Naive B cell (primary cell): ENCODE data around the gene BOD1L1. TPM values are rescaled to one million over a fixed set of nuclear protein-coding genes. Genes with fewer than 3 reads are reported as not detected.

Source experiments
- ATAC-seq, 2 donors: fragments of 150-1000 bp; cut with Tn5 transposase; 2 replicates each; pipeline ENCODE4 v1.10.0; 2021; ENCODE audit warnings: low read depth in 2 of 2, mild to moderate bottlenecking in 2 of 2, moderate library complexity in 2 of 2
- DNase-seq: peaks from one replicate; pipeline ENCODE4 v3.0.0; 2022
- H3K27ac Mint-ChIP-seq, 6 donors: one replicate each; pipeline ENCODE4 v1.8.0; 2020 to 2022; ENCODE audit warnings: mild to moderate bottlenecking in 6 of 6, mixed read lengths in 6 of 6, moderate library complexity in 5 of 6, inconsistent platforms in 2 of 6
- H3K27me3 Mint-ChIP-seq, 3 donors: one replicate each; pipeline ENCODE4 v1.8.0; 2021 to 2022; ENCODE audit warnings: mixed read lengths in 3 of 3, mild to moderate bottlenecking in 1 of 3
- H3K36me3 Mint-ChIP-seq, 2 donors: one replicate each; pipeline ENCODE4 v1.8.0; 2020 to 2022; ENCODE audit warnings: mixed read lengths in 2 of 2, inconsistent platforms in 1 of 2, mild to moderate bottlenecking in 1 of 2
- H3K4me1 Mint-ChIP-seq, 3 donors: one replicate each; pipeline ENCODE4 v1.8.0; 2020 to 2022; ENCODE audit warnings: mixed read lengths in 3 of 3, inconsistent platforms in 1 of 3, mild to moderate bottlenecking in 1 of 3, moderate library complexity in 1 of 3
- H3K4me3 Mint-ChIP-seq, 8 donors: one replicate each; pipeline ENCODE4 v1.8.0; 2020 to 2022; ENCODE audit warnings: mild to moderate bottlenecking in 8 of 8, mixed read lengths in 8 of 8, moderate library complexity in 8 of 8, inconsistent platforms in 2 of 8
- H3K9me3 Mint-ChIP-seq, 7 donors: one replicate each; pipeline ENCODE4 v1.8.0; 2020 to 2022; ENCODE audit warnings: mixed read lengths in 7 of 7, mild to moderate bottlenecking in 5 of 7, inconsistent platforms in 2 of 7, moderate library complexity in 1 of 7
- polyA plus RNA-seq, 6 donors: library from polyadenylated mRNA; unstranded; fragments of 300-500 nt; fragmentation: Illumina TruSeq; gene quantifications; one replicate each; pipeline ENCODE4 v1.2.3, GENCODE V29; 2021; ENCODE audit warnings: low read depth in 6 of 6

BOD1L1 gene
- polyA plus RNA-seq, 6 donors from 2014 or later: 2.5 to 10.2 (median 3.9) TPM

DNA sequence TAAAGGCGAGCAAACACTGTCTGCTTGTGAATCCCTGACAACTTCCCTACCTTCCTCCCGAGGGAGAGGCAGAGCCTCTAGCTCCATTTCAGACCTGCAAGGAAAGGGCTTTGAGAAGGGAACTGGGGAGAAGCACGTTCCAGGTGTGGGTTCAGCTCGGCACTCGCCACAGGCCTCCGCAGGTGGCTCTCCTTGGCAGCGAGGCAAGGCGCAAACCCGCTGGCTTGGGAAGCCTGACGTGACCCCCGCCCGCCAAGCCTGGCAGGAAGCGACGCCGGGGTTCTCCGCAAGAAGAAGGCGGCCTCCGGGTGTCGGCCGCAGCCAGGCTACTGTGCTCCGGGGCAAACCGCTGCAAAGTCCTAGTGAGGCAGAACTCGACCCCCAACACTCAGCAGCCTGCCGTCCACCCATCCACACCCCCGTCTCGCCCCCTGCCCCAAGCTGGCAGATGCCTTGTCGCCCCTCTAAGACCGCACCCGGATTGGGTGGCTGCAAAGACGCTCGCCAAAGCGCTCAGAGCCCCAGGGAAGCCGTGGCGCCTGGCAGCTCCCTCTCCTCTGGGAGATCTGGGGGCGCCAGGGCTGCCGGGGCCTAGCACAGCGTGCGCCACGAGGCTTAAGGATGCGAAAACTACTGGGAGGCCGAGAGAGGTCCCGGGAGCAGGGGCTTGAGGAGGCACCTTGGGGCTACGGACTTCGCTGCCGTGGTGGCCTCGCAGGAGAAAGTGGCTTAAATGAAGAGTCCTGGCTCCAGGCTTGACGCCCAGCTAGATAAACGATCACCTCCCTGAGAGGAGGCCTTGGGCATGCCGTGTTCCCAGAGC is 105.0 kb downstream of the BOD1L1 start:
- Mint-ChIP-seq H3K9me3 (peaks cover 0 to 27% (median 18%) of the 10 kb centered on the region in 7 donors), H3K4me1 (peaks cover 3 to 18% (median 14%) of the 10 kb centered on the region in 3 donors), H3K4me3 (peak overlapping the region in 5 of 8 donors; percentile 34 to 69 (median 65)), H3K27me3 (peaks cover 58 to 66% (median 60%) of the 10 kb centered on the region in 3 donors), H3K36me3 (peaks cover 0 to 7% of the 10 kb centered on the region in 2 donors), H3K27ac (peak overlapping the region in 3 of 6 donors; percentile 69 to 89 (median 80))
- ATAC-seq (peak in 1 of 2 donors; percentile 16), DNase-seq (no peak)

DNA sequence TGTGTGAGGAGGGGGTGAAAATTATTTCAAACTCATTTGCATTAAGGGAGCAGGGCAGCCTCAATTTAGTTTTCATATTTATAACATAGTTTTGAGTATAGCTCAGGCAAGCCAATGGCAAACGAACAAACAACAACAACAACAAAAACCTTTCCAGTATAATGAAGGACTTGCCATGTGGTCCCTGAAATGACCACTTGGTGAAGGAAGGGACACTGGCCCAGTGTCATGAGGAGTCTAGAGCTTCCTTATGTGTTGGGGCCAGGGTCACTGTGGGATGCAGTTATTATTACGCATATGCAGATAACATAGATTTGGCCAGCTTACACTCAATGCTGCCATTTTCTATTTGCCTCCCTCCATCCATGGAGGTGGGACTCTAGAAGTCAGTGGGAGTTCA is 106.5 kb downstream of the BOD1L1 start:
- DNase-seq (no peak), ATAC-seq (no peak)
- H3K4me3 Mint-ChIP-seq: no peak overlapping the region
- peaks cover 0 to 26% (median 16%) of the 10 kb centered on the region in 7 donors for H3K9me3 Mint-ChIP-seq
- H3K27me3 Mint-ChIP-seq: peaks cover 48 to 58% (median 52%) of the 10 kb centered on the region in 3 donors
- H3K27ac Mint-ChIP-seq: no peak overlapping the region
- H3K4me1 Mint-ChIP-seq: peaks cover 0 to 12% (median 10%) of the 10 kb centered on the region in 3 donors
- H3K36me3 Mint-ChIP-seq: peaks cover 0 to 5% of the 10 kb centered on the region in 2 donors

Other genes with a start within 250 kb of the BOD1L1 start
- gene RAB28, start 143.4 kb downstream of the BOD1L1 start, polyA plus RNA-seq: 10 to 100 TPM; 15.0 to 34.6 (median 18.8) TPM
- not detected for gene NKX3-2, start 83.2 kb downstream of the BOD1L1 start, polyA plus RNA-seq